ENCODE data around the gene WRNIP1.

- no peak for TF ChIP-seq POLR2A (IDR thresholded peaks at IDR 0.05)
- TF ChIP-seq CTCF (IDR thresholded peaks at IDR 0.05), result peak in 1 of 6 experiments; percentile 33
These were observed 20.9 kb upstream of the WRNIP1 start for GRCh38 chr6:2744209-2744771.
